ENCODE data around the gene ATG9B.

- TF ChIP-seq, protein P1, sequence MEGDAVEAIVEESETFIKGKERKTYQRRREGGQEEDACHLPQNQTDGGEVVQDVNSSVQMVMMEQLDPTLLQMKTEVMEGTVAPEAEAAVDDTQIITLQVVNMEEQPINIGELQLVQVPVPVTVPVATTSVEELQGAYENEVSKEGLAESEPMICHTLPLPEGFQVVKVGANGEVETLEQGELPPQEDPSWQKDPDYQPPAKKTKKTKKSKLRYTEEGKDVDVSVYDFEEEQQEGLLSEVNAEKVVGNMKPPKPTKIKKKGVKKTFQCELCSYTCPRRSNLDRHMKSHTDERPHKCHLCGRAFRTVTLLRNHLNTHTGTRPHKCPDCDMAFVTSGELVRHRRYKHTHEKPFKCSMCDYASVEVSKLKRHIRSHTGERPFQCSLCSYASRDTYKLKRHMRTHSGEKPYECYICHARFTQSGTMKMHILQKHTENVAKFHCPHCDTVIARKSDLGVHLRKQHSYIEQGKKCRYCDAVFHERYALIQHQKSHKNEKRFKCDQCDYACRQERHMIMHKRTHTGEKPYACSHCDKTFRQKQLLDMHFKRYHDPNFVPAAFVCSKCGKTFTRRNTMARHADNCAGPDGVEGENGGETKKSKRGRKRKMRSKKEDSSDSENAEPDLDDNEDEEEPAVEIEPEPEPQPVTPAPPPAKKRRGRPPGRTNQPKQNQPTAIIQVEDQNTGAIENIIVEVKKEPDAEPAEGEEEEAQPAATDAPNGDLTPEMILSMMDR (conservative IDR thresholded peaks at IDR 0.05 in 1 of 2, IDR thresholded peaks at IDR 0.05 in 1 of 2; ENCODE audit: extremely low read depth in 1 of 2, insufficient read depth in 1 of 2, low read depth in 1 of 2, low read length in 2 of 2) = peak in 1 of 2 donors; percentile 19
- no peak for TF ChIP-seq EZH2 (IDR thresholded peaks at IDR 0.05; ENCODE audit: borderline replicate concordance, low read length)
These were observed 58.3 kb downstream of the ATG9B start for GRCh38 chr7:150966002-150966401.

Measured in mammary epithelial cell (primary cell).